Pons (tissue), 1 donor: ENCODE results near the gene ABL2.
"Not testable (repeated sequence)": the region's sequence is repeated elsewhere in the genome, so short reads cannot be mapped to it uniquely, and the experiment has no call there.

Experiments used
- DNase-seq: peaks from one replicate; pipeline ENCODE4 v3.0.0-alpha.2; 2016; ENCODE audit warnings: low spot score

Gene ABL2

GRCh38 chr1:179213317-179213716 is 16.2 kb downstream of the ABL2 start:
- not testable (repeated sequence) for DNase-seq

GRCh38 chr1:179208681-179209477 is 20.6 kb downstream of the ABL2 start:
- DNase-seq, result no peak

DNA sequence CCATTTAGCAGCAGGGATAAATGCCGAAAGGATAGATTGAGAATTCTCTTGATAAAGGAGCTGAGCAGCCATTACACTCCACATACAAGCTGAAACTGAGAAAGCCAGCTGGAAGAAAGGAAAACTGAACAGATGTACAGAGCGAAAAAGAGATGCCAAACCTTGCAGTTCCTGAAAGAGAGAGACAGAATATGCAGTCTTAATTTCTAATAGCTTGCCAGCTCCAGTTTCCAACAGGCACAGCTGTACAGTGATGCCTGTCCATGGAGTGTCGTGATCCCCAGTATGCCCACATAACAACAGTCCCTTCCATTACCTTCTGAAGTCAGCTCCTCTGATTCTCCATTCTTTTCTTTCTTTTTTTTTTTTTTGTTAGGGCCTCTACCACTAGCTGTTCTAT is 22.7 kb downstream of the ABL2 start:
- no peak for DNase-seq

GRCh38 chr1:179205284-179205683 is 24.2 kb downstream of the ABL2 start:
- no peak for DNase-seq

DNA sequence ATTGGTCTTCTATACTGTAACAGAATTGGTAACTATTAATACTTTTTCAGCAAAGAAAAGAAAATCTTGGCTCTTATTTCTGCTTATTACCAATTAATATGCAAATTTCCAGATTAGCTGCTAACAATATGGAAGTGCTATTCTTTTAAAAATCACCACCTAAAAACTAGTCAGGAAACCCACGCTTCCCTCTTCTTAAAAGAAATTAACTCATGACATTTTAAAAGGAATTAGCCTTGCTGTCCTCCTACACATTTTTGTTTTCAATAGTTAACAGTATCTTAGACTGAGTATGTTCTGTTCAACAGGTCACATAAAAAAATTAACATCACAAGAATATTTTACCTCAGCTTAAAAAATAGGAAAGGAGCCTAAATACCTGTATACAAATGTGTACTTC is 27.3 kb downstream of the ABL2 start:
- DNase-seq, result no peak

GRCh38 chr1:179200586-179200985 is 28.9 kb downstream of the ABL2 start:
- no peak for DNase-seq

- DNase-seq, result no peak
These were observed 31.7 kb downstream of the ABL2 start for GRCh38 chr1:179197690-179198297.

GRCh38 chr1:179195857-179196256 is 33.6 kb downstream of the ABL2 start:
- DNase-seq, result not testable (repeated sequence)

- no peak for DNase-seq
These were observed 34.1 kb downstream of the ABL2 start for GRCh38 chr1:179195376-179195775.

DNA sequence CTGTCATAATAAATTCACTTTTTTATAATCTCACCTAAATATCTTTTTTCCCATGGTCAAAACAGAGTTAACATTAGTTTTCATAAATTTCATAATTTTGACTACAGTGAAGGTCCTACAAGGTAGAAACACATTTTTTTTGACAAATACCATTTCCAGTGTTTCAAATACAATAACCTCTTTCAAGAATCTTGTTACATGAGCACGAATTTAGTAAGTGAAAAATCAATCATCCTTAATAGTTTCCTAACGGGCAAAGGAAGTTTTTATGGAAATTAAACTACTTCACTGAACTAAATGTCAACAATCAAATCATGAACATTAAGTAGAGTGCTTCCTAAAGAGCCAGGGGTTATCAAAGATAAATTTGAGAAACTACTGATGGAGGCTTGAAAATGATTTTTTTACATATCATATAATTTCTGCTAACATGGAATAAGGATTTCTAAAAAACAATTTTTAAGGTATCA is 35.4 kb downstream of the ABL2 start:
- no peak for DNase-seq

GRCh38 chr1:179190861-179191260 is 38.6 kb downstream of the ABL2 start:
- peak; percentile 67 for DNase-seq

DNA sequence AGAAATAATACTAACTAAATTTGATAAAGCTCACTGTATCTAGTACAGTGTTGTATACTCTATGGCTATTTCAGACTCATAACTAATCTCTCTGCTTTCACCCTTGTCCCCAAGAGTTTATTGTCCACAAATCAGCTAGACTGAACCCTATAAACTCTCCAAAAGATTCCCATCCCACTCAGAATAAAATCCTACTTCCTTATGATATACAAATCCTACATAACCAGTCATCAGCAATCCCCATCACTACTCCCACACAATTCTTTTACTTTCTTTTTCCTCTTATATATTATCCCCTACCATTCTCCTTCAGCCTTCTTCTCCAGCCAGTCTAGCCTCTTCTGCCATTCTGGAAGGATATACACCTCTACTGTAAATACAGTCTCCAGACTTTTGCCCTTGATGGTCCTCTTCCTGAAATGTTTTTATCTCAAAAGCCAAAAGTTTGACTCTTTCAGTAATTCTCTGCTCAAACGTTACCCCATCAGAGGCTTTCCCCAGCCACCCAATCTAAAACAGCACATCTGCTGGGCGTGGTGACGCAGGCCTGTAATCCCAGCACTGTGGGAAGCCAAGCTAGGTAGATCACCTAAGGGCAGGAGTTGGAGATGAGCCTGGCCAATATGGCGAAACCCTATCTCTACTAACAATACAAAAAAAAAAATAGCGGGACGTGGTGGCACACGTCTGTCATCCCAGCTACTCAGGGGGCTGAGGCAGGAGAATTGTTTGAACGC is 41.6 kb downstream of the ABL2 start:
- DNase-seq, result no peak

GRCh38 chr1:179187043-179187442 is 42.4 kb downstream of the ABL2 start:
- no peak for DNase-seq

DNA sequence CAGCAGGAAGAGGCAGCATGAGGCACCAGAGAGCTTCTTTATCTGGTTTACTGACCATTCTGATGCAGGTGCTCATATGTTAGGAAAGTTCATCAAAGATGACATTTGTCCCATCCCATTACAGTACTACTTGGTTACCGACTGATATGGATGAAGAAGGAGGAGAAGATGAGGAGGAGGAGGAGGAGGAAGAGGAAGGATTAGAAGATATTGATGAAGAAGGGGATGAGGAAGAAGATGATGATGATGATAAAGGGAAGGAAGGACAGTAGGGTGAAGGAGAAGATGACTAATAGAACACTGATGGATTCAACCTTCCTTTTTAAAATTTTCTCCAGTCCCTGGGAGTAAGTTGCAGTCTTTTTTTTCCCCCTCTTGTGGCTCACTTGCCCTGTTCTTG is 45.1 kb downstream of the ABL2 start:
- no peak for DNase-seq

DNA sequence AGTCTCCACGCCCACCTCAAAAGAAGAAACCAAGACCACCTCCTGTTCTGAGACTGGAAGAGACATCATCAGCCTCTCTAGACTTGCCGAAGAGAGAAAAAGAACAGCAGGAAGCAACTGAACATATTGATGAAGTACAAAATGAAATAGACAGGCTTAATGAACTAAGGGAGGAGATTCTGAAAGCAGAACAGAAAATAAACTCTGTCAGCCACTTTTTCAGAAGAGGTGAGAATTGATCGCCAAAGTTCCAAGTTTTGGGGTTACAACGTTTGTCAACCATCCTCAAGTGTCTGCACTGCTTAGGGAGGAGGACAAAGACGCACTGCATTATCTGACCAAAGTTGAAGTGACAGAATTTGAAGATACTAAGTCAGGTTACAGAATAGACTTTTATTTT is 45.6 kb downstream of the ABL2 start:
- no peak for DNase-seq

GRCh38 chr1:179178950-179179349 is 50.5 kb downstream of the ABL2 start:
- no peak for DNase-seq

- DNase-seq, result no peak
These were observed 51.3 kb downstream of the ABL2 start for GRCh38 chr1:179178183-179178582.

- DNase-seq, result no peak
These were observed 51.9 kb downstream of the ABL2 start for GRCh38 chr1:179177615-179178014.

DNA sequence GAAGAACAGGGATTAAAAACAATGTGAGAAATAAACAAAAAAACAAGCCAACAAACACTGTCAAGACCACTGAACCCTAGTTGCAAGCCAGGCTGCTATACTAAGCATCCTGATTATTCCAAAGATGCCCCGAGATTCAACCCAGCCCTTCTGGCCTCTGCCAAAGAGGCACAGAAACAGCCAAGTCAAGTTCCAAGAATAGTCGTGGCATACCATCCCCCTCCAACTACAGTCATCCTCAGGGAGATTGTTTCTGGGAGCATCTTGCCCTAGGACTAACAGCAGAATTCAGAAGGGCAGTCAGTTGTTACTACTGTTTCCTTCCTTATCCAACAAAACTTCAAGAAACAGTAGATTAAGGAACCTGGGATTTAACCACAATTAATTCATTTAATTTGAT is 52.3 kb downstream of the ABL2 start:
- DNase-seq, result peak; percentile 28

DNA sequence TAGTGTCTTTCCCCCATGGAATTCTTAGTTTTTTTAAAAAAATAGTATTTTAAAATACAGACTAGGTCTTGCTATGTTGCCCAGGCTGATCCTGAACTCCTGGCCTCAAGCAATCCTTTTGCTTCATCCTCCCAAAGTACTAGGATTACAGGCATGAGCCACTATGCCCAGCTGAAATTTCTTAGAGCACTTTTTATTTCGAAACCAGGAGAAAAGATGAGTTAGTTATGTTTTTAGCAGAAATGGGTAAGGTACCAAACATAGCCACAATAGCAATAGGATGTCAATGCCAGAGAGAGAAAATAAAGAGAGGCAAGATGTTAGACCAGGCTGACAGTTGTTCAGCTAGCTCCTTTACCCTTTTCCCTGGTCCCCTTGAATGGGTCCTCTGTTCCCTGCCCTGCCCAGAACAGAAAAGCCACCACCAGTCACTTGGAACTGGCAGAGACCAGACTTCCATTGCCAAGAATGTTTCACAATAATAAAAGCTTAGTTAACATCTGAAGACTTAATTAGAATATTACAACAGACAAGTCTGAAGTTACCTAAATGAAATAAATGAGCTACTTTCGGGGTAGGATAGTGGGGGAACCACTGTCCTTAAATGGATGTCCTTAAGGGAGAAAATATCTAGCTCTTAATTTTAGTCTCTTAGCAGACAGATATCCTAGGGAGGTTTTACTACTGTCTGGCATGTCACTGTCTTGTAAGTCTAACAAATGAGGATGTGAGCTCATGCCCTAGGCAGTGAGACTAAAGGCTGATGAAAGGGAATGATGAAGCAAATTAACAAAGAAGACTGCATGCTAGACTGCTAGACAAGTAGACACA is 54.3 kb downstream of the ABL2 start:
- DNase-seq, result peak; percentile 96

DNA sequence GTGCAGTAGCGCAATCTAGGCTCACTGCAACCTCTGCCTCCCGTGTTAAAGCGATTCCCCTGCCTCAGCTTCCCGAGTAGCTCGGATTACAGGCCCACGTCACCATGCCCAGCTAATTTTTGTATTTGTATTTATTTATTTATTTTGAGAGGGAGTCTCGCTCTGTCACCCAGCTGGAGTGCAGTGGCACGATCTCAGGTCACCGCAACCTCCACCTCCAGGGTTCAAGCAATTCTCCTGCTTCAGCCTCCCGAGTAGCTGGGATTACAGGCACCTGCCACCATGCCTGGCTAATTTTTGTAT is 59.1 kb downstream of the ABL2 start:
- DNase-seq, result not testable (repeated sequence)
